ENCODE results near the gene VAMP8. TPM values are rescaled to one million over a fixed set of nuclear protein-coding genes. Genes with fewer than 3 reads are reported as not detected.

Gene VAMP8
- total and polyA plus RNA-seq, 2 of the 8 experiments (the other 6 are each of a cell fraction or from before 2014, with no cell fraction given), result 34.4 to 69.7 TPM

GRCh38 chr2:85606116-85606455, 28.7 kb downstream of the VAMP8 start:
- H3K9me3 ChIP-seq (ENCODE audit: insufficient read depth in 2 of 2, low read depth in 1 of 2, low read length in 1 of 2), result no peaks in the 10 kb centered on the region
- H2BK12ac ChIP-seq (ENCODE audit: low read depth, low read length), result no peak overlapping the region
- no peak overlapping the region for H2BK120ac ChIP-seq (replicated peaks; ENCODE audit: low read depth, low read length)
- H3K4me3 ChIP-seq (ENCODE audit: extremely low read depth in 1 of 4, insufficient read depth in 2 of 4, low read depth in 3 of 4, low read length in 4 of 4), result no peak overlapping the region
- ChIA-PET POLR2A (ENCODE audit: partially characterized antibody) (interaction anchor here (0.8 to 7.9 kb wide), 8 partner anchors 8 to 527 kb away, joined by 3 to 95 read pairs (median 12); partner anchors contain the start of genes C2orf68, MAT2A, RNF181 and USP39), CTCF (ENCODE audit: partially characterized antibody) (interaction anchor here (1.1 to 1.9 kb wide), 2 partner anchors 13 to 52 kb away, joined by 5 to 6 read pairs; no protein-coding TSS in a partner anchor)
- H3K79me1 ChIP-seq (ENCODE audit: low read depth, low read length), result peaks cover 7% of the 10 kb centered on the region
- H4K5ac ChIP-seq (ENCODE audit: insufficient read length, low read depth, low read length), result no peak overlapping the region
- no peak overlapping the region for H2BK20ac ChIP-seq (ENCODE audit: low read length)
- 98% methylated on average over 7 of the region's 7 CpGs; no CpG with 5 or more reads in 1 of the 2 experiments for WGBS, 2 experiments (ENCODE audit: extremely low coverage in 1 of 2, insufficient coverage in 1 of 2, insufficient read length in 1 of 2, insufficient replicate concordance in 2 of 2, low coverage in 1 of 2, low lambda C conversion rate in 2 of 2, missing lambda C conversion rate in 1 of 2)
- peaks cover 12% of the 10 kb centered on the region for H3K23me2 ChIP-seq (ENCODE audit: low read depth, low read length)
- H3K4me1 ChIP-seq (replicated peaks in 1 of 4; ENCODE audit: control insufficient read depth in 3 of 4, insufficient read depth in 4 of 4, low read length in 3 of 4), result peaks cover 0 to 5% (median 2%) of the 10 kb centered on the region in 4 experiments; a peak in 6 of 7 replicates
- H4K91ac ChIP-seq (replicated peaks; ENCODE audit: insufficient read length, low read length), result no peak overlapping the region
- peaks cover 0 to 16% of the 10 kb centered on the region in 2 experiments for H4K20me1 ChIP-seq (replicated peaks in 1 of 2; ENCODE audit: control insufficient read depth in 1 of 2, insufficient read depth in 2 of 2, low read length in 2 of 2)
- no peak overlapping the region for H3K27ac ChIP-seq (ENCODE audit: low read depth, low read length)
- peaks cover 6 to 19% (median 14%) of the 10 kb centered on the region in 4 experiments; a peak in 6 of 8 replicates for H3K36me3 ChIP-seq (ENCODE audit: control insufficient read depth in 2 of 4, insufficient read depth in 4 of 4, low read length in 3 of 4)
- H3K18ac ChIP-seq (ENCODE audit: extremely low read depth, low read length), result no peak overlapping the region
- no peak overlapping the region for H3K4ac ChIP-seq (replicated peaks; ENCODE audit: insufficient read length, low read depth, low read length)
- no peak overlapping the region for H3K14ac ChIP-seq (ENCODE audit: insufficient read length)
- no peak overlapping the region for H4K8ac ChIP-seq (ENCODE audit: extremely low read depth, insufficient read depth, low read length)
- no peak overlapping the region for H2BK5ac ChIP-seq (ENCODE audit: low read depth, low read length)
- no peak overlapping the region for H3K4me2 ChIP-seq (ENCODE audit: insufficient read depth in 1 of 2, low read depth in 2 of 2, low read length in 2 of 2)
- no peak overlapping the region for H3K56ac ChIP-seq (replicated peaks; ENCODE audit: insufficient read length, low read depth, low read length)
- H3K79me2 ChIP-seq (ENCODE audit: control insufficient read depth in 1 of 2, insufficient read depth in 2 of 2, low read length in 2 of 2), result peaks cover 0 to 14% of the 10 kb centered on the region in 2 experiments; a peak in 2 of 4 replicates
- peak overlapping the region in 1 of 4 experiments; percentile 18; a peak in 1 of 7 replicates for H3K9ac ChIP-seq (replicated peaks in 1 of 4; ENCODE audit: extremely low read depth in 1 of 4, low read depth in 3 of 4, low read length in 3 of 4)
- H3K23ac ChIP-seq (ENCODE audit: insufficient read length), result no peak overlapping the region
- DNase-seq (ENCODE audit: low read depth in 1 of 2, low spot score in 2 of 2), result no peak
- FAIRE-seq, result no peak
- no peak overlapping the region for H2BK15ac ChIP-seq (ENCODE audit: low read length)
- no peak overlapping the region for H2AFZ ChIP-seq (ENCODE audit: low read length)
- no peak overlapping the region for H2AK5ac ChIP-seq (ENCODE audit: low read depth, low read length)
- H3K27me3 ChIP-seq (replicated peaks in 1 of 4; ENCODE audit: control insufficient read depth in 3 of 4, extremely low read depth in 1 of 4, insufficient read depth in 3 of 4, low read length in 3 of 4), result no peaks in the 10 kb centered on the region
- no peak for TF ChIP-seq PHF8 (conservative IDR thresholded peaks at IDR 0.05; ENCODE audit: low read depth, low read length)
- no peak for TF ChIP-seq TEAD4 (IDR thresholded peaks at IDR 0.05; ENCODE audit: low read depth, low read length)
- no peak for TF ChIP-seq RAD21 (IDR thresholded peaks at IDR 0.05 in 1 of 2, conservative IDR thresholded peaks at IDR 0.05 in 1 of 2; ENCODE audit: low read depth in 2 of 2, low read length in 2 of 2)
- no peak for TF ChIP-seq ASH2L (IDR thresholded peaks at IDR 0.05; ENCODE audit: low read length)
- no peak for TF ChIP-seq MAFK (IDR thresholded peaks at IDR 0.05; ENCODE audit: low read depth, low read length)
- TF ChIP-seq SP4 (IDR thresholded peaks at IDR 0.05; ENCODE audit: low read length), result no peak
- no peak for TF ChIP-seq NANOG (IDR thresholded peaks at IDR 0.05; ENCODE audit: insufficient read depth, low read depth, low read length, poor library complexity, severe bottlenecking)

All from H1 (cell line).